OCI-LY7 (cell line): ENCODE measurements around the gene DNASE1L3.
"Not testable (repeated sequence)": the region's sequence is repeated elsewhere in the genome, so short reads cannot be mapped to it uniquely, and the experiment has no call there.

ENCODE experiments used
- EZH2phosphoT487 ChIP-seq: fragments of 200-600 bp; sonication (generic); IDR thresholded peaks from 2 replicates; pipeline ENCODE4 v1.6.1; 2018; ENCODE audit warnings: low read depth, borderline replicate concordance, mild to moderate bottlenecking, mixed run types, antibody characterized with exemption, low read length, moderate library complexity, mixed read lengths
- TF ChIP-seq, protein P1 (sequence below): fragments of 200-600 bp; sonication (generic); conservative IDR thresholded peaks from 2 replicates; pipeline ENCODE4 v1.5.1; 2014; ENCODE audit warnings: mild to moderate bottlenecking, antibody characterized with exemption, low read length, moderate library complexity, mixed read lengths

DNA sequence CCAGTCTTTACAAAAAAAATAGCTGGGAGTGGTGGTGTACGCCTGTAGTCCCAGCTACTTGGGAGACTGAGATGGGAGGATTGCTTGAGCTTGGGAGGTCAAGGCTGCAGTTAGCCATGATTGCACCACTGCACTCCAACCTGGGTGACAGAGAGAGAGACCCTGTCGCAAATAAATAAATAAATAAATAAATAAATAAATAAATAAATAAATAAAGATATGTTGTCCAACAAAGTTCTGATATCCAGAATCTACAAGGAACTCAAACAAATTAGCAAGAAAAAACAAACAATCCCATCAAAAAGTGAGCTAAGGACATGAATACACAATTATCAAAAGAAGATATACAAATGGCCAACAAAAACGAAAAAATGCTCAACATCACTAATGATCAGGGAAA lies 17.2 kb upstream of the DNASE1L3 start:
- TF ChIP-seq, protein P1, sequence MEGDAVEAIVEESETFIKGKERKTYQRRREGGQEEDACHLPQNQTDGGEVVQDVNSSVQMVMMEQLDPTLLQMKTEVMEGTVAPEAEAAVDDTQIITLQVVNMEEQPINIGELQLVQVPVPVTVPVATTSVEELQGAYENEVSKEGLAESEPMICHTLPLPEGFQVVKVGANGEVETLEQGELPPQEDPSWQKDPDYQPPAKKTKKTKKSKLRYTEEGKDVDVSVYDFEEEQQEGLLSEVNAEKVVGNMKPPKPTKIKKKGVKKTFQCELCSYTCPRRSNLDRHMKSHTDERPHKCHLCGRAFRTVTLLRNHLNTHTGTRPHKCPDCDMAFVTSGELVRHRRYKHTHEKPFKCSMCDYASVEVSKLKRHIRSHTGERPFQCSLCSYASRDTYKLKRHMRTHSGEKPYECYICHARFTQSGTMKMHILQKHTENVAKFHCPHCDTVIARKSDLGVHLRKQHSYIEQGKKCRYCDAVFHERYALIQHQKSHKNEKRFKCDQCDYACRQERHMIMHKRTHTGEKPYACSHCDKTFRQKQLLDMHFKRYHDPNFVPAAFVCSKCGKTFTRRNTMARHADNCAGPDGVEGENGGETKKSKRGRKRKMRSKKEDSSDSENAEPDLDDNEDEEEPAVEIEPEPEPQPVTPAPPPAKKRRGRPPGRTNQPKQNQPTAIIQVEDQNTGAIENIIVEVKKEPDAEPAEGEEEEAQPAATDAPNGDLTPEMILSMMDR, result not testable (repeated sequence)
- TF ChIP-seq EZH2phosphoT487, result not testable (repeated sequence)
